Measurements from ENCODE around the gene FBXO47.

The FBXO47 gene

DNA sequence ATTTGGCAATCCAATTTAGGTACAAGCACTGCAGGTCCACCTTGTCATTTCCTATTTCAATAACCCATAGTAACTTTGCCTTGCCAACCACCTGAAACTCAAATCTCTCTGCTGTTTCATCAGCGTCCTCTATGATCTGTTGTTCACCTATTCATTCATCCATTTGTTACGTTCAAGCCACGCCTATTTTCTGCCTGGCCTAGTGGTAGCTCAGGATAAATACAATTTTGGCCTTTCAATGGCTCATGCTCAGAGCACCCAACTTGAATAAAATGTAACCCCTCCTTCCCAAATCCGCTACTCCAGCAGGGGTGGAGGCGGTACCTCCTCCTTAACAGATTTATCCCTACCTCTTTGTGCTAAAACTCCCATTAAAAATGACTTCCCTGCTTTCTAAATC, 3.6 kb upstream of the FBXO47 start:
- no peak for DNase-seq (ENCODE audit: low spot score)
- TF ChIP-seq, protein P1, sequence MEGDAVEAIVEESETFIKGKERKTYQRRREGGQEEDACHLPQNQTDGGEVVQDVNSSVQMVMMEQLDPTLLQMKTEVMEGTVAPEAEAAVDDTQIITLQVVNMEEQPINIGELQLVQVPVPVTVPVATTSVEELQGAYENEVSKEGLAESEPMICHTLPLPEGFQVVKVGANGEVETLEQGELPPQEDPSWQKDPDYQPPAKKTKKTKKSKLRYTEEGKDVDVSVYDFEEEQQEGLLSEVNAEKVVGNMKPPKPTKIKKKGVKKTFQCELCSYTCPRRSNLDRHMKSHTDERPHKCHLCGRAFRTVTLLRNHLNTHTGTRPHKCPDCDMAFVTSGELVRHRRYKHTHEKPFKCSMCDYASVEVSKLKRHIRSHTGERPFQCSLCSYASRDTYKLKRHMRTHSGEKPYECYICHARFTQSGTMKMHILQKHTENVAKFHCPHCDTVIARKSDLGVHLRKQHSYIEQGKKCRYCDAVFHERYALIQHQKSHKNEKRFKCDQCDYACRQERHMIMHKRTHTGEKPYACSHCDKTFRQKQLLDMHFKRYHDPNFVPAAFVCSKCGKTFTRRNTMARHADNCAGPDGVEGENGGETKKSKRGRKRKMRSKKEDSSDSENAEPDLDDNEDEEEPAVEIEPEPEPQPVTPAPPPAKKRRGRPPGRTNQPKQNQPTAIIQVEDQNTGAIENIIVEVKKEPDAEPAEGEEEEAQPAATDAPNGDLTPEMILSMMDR (IDR thresholded peaks at IDR 0.05; ENCODE audit: extremely low read depth, missing control alignments) = no peak

DNA sequence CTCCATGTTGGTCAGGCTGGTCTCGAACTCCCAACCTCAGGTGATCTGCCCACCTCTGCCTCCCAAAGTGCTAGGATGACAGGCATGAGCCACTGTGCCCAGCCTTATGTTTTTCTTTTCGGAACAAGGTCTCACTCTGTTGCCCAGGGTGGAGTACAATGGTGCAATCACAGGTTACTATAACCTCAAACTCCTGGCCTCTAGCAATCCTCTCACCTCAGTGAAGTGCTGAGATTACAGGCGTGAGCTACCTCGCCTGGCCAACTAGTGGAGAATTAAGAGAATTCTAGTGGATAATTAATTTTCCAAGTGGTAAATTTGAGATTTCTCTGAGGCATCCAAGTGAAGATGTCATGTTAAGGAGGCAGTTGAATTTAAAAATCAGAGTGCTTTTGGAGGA, 2.9 kb upstream of the FBXO47 start:
- TF ChIP-seq, protein P1 (IDR thresholded peaks at IDR 0.05; ENCODE audit: extremely low read depth, missing control alignments) = no peak
- no peak for DNase-seq (ENCODE audit: low spot score)

DNA sequence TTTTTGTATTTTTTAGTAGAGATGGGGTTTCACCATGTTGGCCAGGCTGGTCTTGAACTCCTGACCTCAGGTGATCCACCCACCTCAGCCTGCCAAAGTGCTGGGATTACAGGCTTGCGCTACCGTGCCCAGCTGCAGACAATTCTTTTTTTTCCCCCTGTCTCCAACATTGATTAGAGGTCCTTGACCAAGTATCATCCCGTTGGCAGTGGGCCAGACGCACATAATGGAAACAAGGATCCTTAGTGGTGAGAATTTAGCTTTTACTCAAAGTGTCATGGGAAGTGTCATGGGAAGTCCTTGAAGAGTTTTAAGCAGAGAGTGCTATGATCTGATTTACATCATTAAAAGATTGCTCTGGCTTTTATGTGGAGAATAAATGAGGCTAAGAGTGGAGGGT, 2.1 kb upstream of the FBXO47 start:
- no peak for DNase-seq (ENCODE audit: low spot score)
- TF ChIP-seq, protein P1 (IDR thresholded peaks at IDR 0.05; ENCODE audit: extremely low read depth, missing control alignments) = no peak

DNA sequence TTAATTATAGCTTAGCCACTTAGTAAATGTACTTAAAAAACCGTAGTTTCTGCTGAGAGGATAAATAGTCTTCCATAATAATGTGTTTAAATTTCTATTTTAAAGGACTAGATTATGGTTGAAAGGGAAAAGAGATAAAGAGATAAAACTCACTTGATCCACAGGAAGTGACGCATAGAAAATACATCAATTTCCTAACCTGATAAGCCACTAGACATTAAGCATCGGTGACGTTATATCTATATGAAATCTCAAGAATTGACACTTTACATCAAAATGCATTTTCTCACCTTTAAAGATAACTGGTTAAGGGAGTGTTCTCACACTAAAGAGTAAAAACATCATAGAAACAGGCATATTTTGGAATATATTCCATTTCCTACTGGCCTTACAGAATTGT, 5.8 kb downstream of the FBXO47 start:
- TF ChIP-seq, protein P1 (IDR thresholded peaks at IDR 0.05; ENCODE audit: extremely low read depth, missing control alignments) = no peak
- DNase-seq (ENCODE audit: low spot score) = no peak

DNA sequence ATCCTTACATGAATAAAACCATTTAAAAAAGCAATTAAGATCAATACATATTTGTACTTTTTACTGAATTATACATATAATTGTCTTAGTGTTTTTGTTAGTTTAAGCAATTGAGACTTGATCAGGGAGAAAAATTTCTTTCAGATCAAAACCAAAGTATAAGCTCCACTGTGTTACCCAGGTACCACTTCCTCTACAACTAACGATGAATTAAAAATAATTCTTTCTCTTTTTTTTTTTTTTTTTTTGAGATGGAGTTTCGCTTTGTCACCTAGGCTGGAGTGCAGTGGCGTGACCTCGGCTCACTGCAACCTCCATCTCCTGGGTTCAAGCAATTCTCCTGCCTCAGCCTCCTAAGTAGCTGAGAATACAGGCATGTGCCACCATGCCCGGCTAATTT, 6.8 kb downstream of the FBXO47 start:
- TF ChIP-seq, protein P1 (IDR thresholded peaks at IDR 0.05; ENCODE audit: extremely low read depth, missing control alignments) = no peak
- no peak for DNase-seq (ENCODE audit: low spot score)

DNA sequence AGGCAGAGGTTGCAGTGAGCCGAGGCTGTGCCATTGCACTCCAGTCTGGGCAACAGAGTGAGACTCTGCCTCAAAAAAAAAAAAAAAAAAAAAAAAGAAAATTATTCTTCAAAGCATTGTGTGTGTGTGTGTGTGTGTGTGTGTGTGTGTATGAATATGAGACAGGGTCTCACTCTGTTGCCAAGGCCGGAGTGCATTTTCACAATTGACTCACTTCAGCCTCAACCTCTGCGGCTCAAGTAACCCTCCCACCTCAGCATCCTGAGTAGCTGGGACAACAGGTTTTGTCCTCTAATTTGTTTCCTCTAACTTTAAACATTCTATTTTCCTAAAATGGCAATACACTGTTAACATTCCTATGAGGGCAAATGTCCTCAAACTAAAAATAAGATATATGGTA, 7.7 kb downstream of the FBXO47 start:
- no peak for DNase-seq (ENCODE audit: low spot score)
- TF ChIP-seq, protein P1 (IDR thresholded peaks at IDR 0.05; ENCODE audit: extremely low read depth, missing control alignments) = no peak

DNA sequence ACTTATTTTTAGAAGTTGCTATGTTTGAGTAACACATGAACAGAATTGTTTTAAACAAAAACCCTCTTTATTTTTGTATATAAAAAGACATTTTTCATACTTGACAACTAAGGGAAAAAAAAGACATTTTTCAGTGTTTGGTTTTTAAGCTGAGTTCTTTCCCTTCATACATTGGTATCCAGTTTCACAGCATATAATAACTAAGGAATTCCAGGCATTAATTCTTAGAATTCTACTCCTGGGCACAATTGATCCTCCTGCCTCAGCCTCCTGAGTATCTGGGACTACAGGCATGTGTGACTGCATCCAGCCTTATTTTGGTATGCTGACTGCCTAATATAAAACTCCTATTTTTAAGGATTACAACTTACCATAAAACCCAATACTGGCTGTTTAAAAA, 8.4 kb downstream of the FBXO47 start:
- DNase-seq (ENCODE audit: low spot score) = no peak
- TF ChIP-seq, protein P1 (IDR thresholded peaks at IDR 0.05; ENCODE audit: extremely low read depth, missing control alignments) = no peak
